T-helper 1 cell (primary cell): ENCODE results near the gene TTF2.
"Not testable (repeated sequence)": the region's sequence is repeated elsewhere in the genome, so short reads cannot be mapped to it uniquely, and the experiment has no call there.

ENCODE experiments used
- DNase-seq, 5 donors: peaks; one replicate each; pipeline ENCODE4 v3.0.0-alpha.2; 2012 to 2020

TTF2 gene

GRCh38 chr1:117094841-117095604 lies 34.9 kb downstream of the TTF2 start:
- DNase-seq: no peak

DNA sequence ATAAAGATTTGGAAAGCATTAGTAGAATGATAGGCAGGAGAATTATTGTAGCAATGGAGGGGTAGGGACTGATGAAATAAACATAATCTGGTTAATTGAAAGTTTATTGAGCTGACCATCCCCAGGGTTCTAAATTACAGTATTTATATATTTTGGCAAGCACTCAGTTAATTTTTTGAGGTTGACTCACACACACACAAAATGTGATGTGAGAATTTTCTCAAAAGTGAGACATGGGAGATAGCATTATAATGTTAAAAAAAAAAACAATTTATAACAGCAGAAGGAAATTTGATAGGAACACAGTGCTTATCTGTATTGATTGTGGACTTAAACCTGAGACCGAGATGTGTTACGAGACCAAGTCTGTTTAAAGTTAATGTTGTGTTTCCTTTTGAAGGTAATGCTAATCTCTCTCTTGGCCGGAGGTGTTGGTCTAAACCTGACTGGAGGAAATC lies 36.9 kb downstream of the TTF2 start:
- DNase-seq: no peak

DNA sequence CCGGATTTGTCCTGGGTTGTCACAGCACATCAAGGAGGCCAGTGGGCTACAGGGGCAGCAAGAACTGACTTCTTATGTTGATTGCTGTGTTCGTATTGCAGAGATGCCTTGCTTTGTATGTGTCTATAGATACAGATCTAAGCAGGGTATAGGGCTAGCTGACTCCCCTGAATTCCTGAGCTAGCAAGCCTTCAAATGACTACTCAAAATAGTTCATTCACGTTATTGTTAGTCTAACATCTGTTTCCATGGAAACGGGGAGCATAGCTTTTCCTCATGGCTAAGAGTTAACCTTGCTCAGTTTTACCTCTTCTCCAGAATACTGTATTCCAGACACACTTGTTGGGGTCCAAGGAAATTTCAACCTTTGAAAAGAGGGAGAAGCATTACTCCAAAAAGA lies 37.3 kb downstream of the TTF2 start:
- no peak for DNase-seq

DNA sequence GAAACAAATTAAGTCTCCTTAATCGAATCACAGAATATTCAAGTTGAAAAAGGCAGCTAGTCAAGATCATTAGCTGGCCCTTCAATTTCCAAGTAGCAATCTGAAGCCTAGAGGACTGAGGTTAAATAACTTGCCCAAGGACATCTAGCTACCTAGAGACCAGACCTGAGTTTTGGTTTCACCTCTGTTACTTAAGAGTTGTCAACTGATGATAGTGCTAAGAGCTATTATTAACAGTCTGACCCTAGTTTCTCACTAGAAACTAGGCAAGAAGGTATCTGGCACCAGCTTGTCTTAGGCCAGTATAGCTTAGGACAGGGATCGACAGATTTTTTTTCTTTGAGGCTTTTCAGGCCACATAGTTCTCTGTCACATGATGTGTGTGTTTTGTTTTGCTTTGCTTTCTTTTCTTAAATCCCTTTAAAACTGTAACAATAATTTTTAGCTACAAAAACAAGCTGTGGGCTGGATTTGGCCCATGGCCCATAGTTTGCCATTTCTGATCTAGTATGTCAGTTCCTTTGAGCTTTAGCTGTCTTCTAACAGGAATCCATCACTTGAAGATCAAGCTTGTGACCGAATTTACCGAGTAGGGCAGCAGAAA lies 38.3 kb downstream of the TTF2 start:
- no peak for DNase-seq

GRCh38 chr1:117101334-117101733 lies 41.2 kb downstream of the TTF2 start:
- no peak for DNase-seq

DNA sequence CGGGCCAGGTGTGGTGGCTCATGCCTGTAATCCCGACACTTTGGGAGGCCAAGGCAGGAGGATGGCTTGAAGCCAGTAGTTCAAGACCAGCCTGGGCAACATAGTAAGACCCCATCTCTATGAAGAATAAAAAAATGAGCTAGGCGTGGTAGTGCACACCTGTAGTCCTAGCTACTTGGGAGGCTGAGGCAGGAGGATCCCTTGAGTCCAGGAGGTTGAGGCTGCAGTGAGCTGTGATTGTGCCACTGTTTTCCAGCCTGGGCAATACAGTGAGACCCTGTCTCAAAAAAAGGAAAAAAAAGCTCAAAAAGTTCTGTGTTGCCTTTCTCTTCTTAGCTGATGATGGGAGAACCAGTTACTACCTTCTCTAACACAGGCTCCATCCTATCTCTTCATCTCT lies 41.7 kb downstream of the TTF2 start:
- DNase-seq: not testable (repeated sequence)

- DNase-seq: no peak
Measured at GRCh38 chr1:117104986-117105385, 44.9 kb downstream of the TTF2 start.

DNA sequence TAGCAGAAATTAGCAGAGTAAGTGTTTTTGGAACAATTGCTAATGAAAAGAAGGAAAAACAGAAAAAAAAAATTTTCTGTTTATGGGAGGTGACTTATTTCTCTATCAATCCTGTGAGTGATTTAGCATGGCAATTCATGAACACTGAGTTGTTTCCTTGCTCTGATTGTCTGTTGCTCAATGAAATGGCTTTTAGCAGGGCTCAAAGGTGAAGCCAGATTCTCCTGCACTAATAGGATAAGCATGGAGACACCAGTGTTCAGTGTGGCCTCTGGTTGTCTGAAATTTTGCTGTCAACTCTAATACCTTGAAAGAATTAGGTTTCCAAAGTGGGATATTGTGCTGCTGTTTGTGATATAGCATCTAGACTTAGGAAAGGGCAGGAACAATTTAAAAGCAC lies 45.6 kb downstream of the TTF2 start:
- DNase-seq: no peak

- DNase-seq: peak in 1 of 5 donors; percentile 24
Measured at GRCh38 chr1:117106478-117106877, 46.4 kb downstream of the TTF2 start.

- DNase-seq: no peak
Measured at GRCh38 chr1:117107364-117107763, 47.2 kb downstream of the TTF2 start.

DNA sequence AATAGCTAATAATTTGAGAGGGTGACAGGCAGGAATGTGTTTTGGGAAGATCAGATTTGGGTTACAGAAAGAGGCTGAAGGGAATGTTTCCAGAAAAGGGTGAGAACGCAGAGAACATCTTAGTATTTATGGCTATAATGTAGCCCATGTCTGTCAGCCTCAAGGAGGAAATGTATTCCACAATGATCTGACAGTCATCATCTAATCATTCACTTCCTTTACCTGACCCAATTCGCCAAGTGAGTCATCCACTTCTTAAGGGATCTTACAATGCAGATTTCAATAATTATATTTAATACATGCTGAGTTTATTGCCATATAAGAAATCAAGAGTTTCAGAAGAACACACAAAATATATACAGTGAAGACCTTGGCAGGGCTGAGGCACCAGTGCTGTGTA lies 50.6 kb downstream of the TTF2 start:
- no peak for DNase-seq

DNA sequence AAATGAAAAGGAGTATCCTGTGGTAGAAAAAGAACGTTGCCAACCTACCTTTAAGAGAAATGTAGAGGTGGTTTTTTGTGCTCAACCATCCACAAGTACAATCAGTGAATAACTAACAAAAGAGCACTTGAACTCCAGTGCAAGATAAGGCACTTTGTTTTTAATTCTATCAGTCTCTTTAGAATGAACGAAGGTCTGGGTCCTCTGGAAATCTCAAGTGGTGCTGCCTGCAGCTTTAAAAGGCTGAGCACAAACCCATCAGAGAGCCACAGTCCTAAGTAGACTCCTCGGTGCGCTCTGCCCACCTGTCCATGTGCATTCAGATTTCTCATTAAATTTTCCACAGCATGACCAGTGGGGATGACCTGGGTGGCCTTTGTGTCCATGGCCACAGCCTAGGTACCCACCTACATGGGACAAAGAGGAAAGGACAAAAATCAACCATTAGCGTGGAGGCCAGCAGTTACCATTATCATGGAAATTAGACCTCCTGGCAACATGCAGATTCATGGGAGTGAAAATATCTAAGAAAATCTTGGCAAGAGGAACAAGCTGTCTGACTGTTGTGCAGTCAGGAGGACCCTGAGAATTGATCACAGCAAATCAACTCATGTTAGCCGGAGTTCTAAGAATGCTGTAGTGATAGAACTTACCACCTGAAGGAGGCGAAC lies 52.1 kb downstream of the TTF2 start:
- no peak for DNase-seq

GRCh38 chr1:117113199-117113598 lies 53.1 kb downstream of the TTF2 start:
- DNase-seq: no peak

GRCh38 chr1:117114877-117115276 lies 54.8 kb downstream of the TTF2 start:
- DNase-seq: no peak

GRCh38 chr1:117116090-117116783 lies 56.1 kb downstream of the TTF2 start:
- DNase-seq: no peak

DNA sequence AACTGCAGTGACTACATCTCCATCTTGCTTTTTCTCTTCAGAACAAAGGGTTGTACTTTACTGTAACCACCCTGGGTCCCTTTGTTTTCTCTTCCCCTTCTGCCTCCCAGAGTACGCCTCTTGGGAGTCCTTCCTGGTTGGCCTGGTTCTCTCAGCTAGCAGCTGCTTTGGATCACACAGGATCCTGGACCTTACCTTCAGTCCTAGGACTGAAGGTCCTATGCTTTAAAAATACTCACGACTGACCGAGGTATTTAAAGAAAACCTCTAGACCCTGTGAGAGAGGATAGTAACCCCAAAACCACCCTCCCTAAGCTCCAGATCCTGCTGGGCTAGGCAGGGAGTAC lies 56.6 kb downstream of the TTF2 start:
- DNase-seq: no peak

DNA sequence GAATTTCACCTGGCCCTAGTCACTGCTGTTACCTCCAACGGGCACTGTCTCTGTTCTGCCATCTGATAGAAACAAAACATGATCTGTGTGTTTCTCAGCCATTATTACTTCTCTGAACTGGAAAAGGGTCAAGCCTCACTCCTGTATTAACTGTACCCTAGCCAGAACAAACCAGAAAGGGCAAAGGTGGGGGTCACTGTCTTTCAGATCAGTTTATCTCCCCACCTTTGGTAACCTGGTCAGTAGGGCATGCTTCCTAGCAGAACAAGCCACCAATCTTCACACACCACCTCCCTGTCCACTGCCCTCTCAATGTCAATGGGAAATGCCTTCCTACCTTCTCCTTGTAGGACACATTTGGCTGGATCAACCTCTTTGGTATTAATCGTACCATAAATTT lies 57.6 kb downstream of the TTF2 start:
- no peak for DNase-seq

DNA sequence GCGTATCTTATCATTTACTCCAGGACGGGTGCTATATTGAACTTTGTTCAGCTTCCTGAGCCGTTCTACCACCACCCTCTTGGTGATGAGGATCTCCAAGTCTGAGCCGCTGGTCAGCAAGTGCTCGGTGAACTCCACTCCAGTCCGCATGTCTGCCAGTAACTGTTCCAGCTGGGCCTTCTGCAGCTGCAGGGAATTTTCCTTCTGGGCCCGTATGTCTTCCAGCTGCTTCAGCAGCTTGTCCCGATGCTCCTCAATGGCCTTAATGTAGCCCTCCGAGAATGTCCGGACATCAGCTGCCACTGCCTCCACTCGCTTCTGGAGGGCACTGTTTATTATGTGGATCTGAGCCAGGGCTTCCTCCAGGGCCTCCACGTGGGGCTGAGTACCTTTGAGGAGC lies 58.0 kb downstream of the TTF2 start:
- no peak for DNase-seq

DNA sequence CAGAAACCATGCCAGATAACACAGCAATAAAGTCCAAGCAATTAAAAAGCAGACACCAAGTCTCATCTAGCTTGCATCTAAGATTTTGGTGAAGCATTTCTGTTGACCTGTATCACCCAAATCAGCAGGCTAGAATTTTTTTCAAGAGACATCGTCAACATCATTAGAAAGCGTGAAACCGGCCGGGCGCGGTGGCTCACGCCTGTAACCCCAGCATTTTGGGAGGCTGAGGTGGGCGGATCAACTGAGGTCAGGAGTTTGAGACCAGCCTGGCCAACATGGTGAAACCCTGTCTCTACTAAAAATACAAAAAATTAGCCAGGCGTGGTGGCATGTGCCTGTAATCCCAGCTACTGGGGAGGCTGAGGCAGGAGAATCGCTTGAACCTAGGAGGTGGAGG lies 59.0 kb downstream of the TTF2 start:
- DNase-seq: not testable (repeated sequence)

DNA sequence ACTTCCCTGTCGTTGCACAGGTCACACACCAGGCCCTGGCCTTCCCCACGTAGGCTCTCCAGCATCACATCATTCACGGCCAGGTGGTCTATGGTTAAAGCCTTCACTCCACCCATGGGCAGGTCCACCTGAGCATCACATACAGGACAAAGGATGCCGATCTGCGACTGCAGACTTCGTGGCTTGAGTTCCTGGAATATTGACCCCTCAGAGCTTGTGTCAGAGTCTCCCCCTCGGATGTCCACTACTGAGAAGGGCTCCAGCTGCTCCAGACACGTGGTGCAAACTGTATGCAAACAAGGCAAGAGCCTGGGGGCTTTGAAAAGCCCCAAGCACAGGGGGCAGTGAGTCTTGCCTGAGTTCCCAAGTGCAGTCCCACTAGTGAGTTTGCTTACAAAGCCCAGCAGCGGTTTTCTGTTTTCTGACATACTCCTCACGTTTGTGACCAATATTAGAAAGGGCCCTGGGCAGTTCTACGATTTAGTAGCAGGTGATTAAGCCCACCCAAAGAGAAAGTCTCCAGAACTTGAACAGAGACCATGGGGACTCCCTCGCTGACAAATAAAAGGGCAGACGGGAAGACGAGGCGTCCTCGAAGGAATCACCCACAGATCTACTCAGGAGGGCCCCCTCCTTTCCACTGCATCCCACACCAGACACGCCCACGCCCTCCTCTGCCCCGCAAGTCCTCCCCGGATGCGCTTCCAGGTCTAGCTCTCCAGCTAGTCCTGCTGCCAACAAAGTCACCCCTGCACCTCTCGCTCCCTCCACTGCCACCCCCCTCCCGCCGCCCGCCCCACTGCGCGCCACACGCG lies 60.9 kb downstream of the TTF2 start:
- peak in 1 of 5 donors; percentile 9 for DNase-seq

GRCh38 chr1:117121589-117122329 lies 61.6 kb downstream of the TTF2 start, which contains the start of gene TRIM45:
TSS of gene TRIM45 (minus strand) at chr1:117121749. CDS start at chr1:117121201, 548 bp downstream.
- peak; percentile 61 to 89 (median 67) for DNase-seq
